GM12878 (cell line): ENCODE measurements around the gene HEXIM1. TPM values are rescaled to one million over a fixed set of nuclear protein-coding genes. Genes with fewer than 3 reads are reported as not detected.

ENCODE experiments used
- ATAC-seq: fragments of 200-7000 bp; cut with Tn5 transposase; 3 replicates; pipeline ENCODE4 v1.9.1; 2020; ENCODE audit warnings: mild to moderate bottlenecking, moderate library complexity
- BruUV-seq: library from RNA; stranded (reverse); fragments of 400-500 nt; replicated peaks from 2 replicates; lab custom pipeline; 2021; lab: Mats Ljungman, UMichigan
- CTCF ChIA-PET: fragments of 300-600 bp; sonication (Branson Sonifier 250); formaldehyde crosslinking; extraction: SDS; loops from one replicate; lab custom pipeline; 2021; ENCODE audit warnings: inconsistent platforms; lab: Yijun Ruan, JAX
- POLR2A ChIA-PET: fragments of 350-600 bp; formaldehyde crosslinking; extraction: SDS; loops from one replicate; lab custom pipeline; 2021; ENCODE audit warnings: inconsistent platforms; lab: Charles Lee
- RAD21 ChIA-PET: fragments of 300-600 bp; sonication (Branson Sonifier 250); formaldehyde crosslinking; loops from one replicate; lab custom pipeline; 2023; ENCODE audit warnings: antibody characterized with exemption; ENCODE audit not compliant: unreplicated experiment; lab: Charles Lee
- SMC1A ChIA-PET: fragments of 300-600 bp; sonication (Branson Sonifier 250); formaldehyde crosslinking; loops from one replicate; lab custom pipeline; 2023; ENCODE audit not compliant: unreplicated experiment, uncharacterized antibody; lab: Charles Lee
- DNase-seq: peaks from one replicate; pipeline ENCODE4 v3.0.0-alpha.2; 2011; ENCODE audit warnings: low read depth, low spot score
- FAIRE-seq: peaks from 3 replicates; lab custom pipeline; 2011; peaks lifted over from hg19 to GRCh38; lab: Jason Lieb, UNC
- H2AFZ ChIP-seq: 2 replicates; pipeline ENCODE4 v1.6.0; 2011; ENCODE audit warnings: low read depth, low read length, control low read depth; ENCODE audit not compliant: control insufficient read depth
- H3K27ac ChIP-seq: 2 replicates; pipeline ENCODE4 v1.5.1; 2011; ENCODE audit warnings: control low read depth; ENCODE audit not compliant: control insufficient read depth, insufficient read depth
- H3K27me3 ChIP-seq, 2 experiments: replicated peaks in 1 of 2; 2 replicates each; pipeline versions ENCODE4 v1.6.0 to v1.6.1; 2011; ENCODE audit warnings: low read length in 1 of 2; ENCODE audit not compliant: control insufficient read depth in 2 of 2, insufficient read depth in 2 of 2
- H3K36me3 ChIP-seq, 2 experiments: 2 replicates each; pipeline ENCODE4 v1.5.1; 2011; ENCODE audit warnings: low read length in 1 of 2; ENCODE audit not compliant: control insufficient read depth in 2 of 2, insufficient read depth in 2 of 2
- H3K4me1 ChIP-seq: 2 replicates; pipeline ENCODE4 v1.6.1; 2011; ENCODE audit warnings: mild to moderate bottlenecking, low read length, moderate library complexity, mixed read lengths; ENCODE audit not compliant: control insufficient read depth, insufficient read depth
- H3K4me2 ChIP-seq: 2 replicates; pipeline ENCODE4 v1.6.0; 2011; ENCODE audit warnings: control low read depth; ENCODE audit not compliant: control insufficient read depth, insufficient read depth
- H3K4me3 ChIP-seq: fragments of 200-600 bp; sonication (generic); 2 replicates; pipeline ENCODE4 v1.5.1; 2016
- H3K79me2 ChIP-seq: 2 replicates; pipeline ENCODE4 v1.6.0; 2011; ENCODE audit warnings: low read length; ENCODE audit not compliant: control insufficient read depth, insufficient read depth
- H3K9ac ChIP-seq: 2 replicates; pipeline ENCODE4 v1.8.0; 2011; ENCODE audit warnings: low read length, control low read depth, mixed read lengths; ENCODE audit not compliant: control insufficient read depth, insufficient read depth
- H3K9me3 ChIP-seq: replicated peaks from 3 replicates; pipeline ENCODE4 v1.5.1; 2011; ENCODE audit warnings: mild to moderate bottlenecking, low read length; ENCODE audit not compliant: control insufficient read depth, insufficient read depth
- H4K20me1 ChIP-seq: 2 replicates; pipeline ENCODE4 v1.6.0; 2011; ENCODE audit not compliant: control insufficient read depth, insufficient read depth
- ETV6 ChIP-seq, 2 experiments: fragments of 450-650 bp in 1 of 2; IDR thresholded peaks in 1 of 2; conservative IDR thresholded peaks in 1 of 2; 2 replicates each; pipeline ENCODE4 v1.6.1; 2014; ENCODE audit warnings: antibody characterized with exemption in 1 of 2, borderline replicate concordance in 1 of 2, low read depth in 1 of 2, mild to moderate bottlenecking in 1 of 2, moderate library complexity in 1 of 2
- GABPA ChIP-seq: IDR thresholded peaks from 2 replicates; pipeline ENCODE4 v1.6.1; 2014; ENCODE audit warnings: antibody characterized with exemption, low read depth, mild to moderate bottlenecking, inconsistent platforms
- KDM1A ChIP-seq: fragments of 200-600 bp; sonication (generic); IDR thresholded peaks from 2 replicates; pipeline ENCODE4 v1.6.1; 2016; ENCODE audit warnings: borderline replicate concordance
- NFIC ChIP-seq: IDR thresholded peaks from 2 replicates; pipeline ENCODE4 v1.6.1; 2012; ENCODE audit warnings: low read depth, mild to moderate bottlenecking, inconsistent platforms, low read length, moderate library complexity
- NR2C2 ChIP-seq: IDR thresholded peaks from 2 replicates; pipeline ENCODE4 v1.6.1; 2011; ENCODE audit warnings: borderline replicate concordance, low read depth; ENCODE audit not compliant: control insufficient read depth, insufficient read length
- SREBF1 ChIP-seq: IDR thresholded peaks from 2 replicates; pipeline ENCODE4 v1.6.1; 2012; ENCODE audit warnings: mild to moderate bottlenecking, low read length
- WGBS: methylation state at CpG from one replicate; pipeline ENCODE4 v1.1.6; 2016; ENCODE audit warnings: low lambda C conversion rate; ENCODE audit not compliant: insufficient replicate concordance, insufficient coverage; ENCODE audit errors: missing lambda C conversion rate; 5-methylcytosine and 5-hydroxymethylcytosine counted together
- in situ Hi-C: fragments of 300-500 bp; cut with MboI; formaldehyde crosslinking; loops from 9 replicates; pipeline ENCODE4 v1.14.3; 2018; ENCODE audit warnings: mixed read lengths
- intact Hi-C: fragments of 100-400 bp; cut with micrococcal nuclease; formaldehyde crosslinking; loops from one replicate; pipeline ENCODE4 v1.14.2; 2022; ENCODE audit not compliant: unreplicated experiment
- polyA plus RNA-seq, 11 experiments: library from polyadenylated mRNA; depleted of rRNA in 4 of 11; unstranded in 6 of 11; stranded (reverse) in 5 of 11; fragments of >200 nt; fragmentation: Nextera tagmentation in 4 of 11; fragmentation: Illumina TruSeq in 1 of 11; extraction: Ambion mirVana in 4 of 11; extraction: Trizol in 1 of 11; gene quantifications; 1 replicate in 1 of 11; 2 replicates in 10 of 11; pipeline versions ENCODE4 v1.2.1 to v1.2.3, GENCODE V29; 2011 to 2016; ENCODE audit warnings: inconsistent platforms in 2 of 11, missing spikeins in 2 of 11, low read depth in 1 of 11
- total RNA-seq, 4 experiments: library from RNA; depleted of rRNA in 3 of 4; stranded (reverse); fragments of >200 nt in 3 of 4; fragmentation: Illumina TruSeq in 1 of 4; extraction: Trizol in 1 of 4; gene quantifications; 2 replicates each; pipeline versions ENCODE4 v1.2.1 to v1.2.3, GENCODE V29; 2013 to 2021

The HEXIM1 gene
- total and polyA plus RNA-seq, 10 of the 15 experiments (the other 5 are each of a cell fraction or from before 2014, with no cell fraction given) = 1.9 to 24.1 (median 9.0) TPM

DNA sequence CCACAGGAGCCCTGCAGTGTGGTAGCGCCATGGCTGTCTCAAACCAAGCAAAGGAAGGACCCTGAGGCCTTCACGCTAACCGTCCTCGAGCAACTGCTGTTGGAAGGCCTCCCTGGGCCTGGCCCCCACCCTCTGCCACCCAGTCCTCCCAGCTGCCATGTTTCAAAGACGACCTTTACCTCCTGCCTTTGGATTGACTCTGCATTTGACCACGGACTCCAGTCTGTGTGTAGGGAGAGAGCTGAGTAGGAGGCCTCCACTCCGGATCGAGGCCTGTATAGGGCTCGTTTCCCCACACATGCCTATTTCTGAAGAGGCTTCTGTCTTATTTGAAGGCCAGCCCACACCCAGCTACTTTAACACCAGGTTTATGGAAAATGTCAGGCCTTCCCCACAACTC is 40.2 kb upstream of the HEXIM1 start:
- peaks cover 3% of the 10 kb centered on the region; the same call in 1 of the 2 replicates for H4K20me1 ChIP-seq
- no peaks in the 10 kb centered on the region for H3K27me3 ChIP-seq
- FAIRE-seq (no peak), DNase-seq (no peak), ATAC-seq (no peak)
- intact Hi-C loops (no loop called here), in situ Hi-C loops (loop anchor here (10.0 kb wide), 1 partner anchor 183 kb away; no protein-coding TSS in a partner anchor)
- no peaks in the 10 kb centered on the region for H3K9me3 ChIP-seq
- H3K4me1 ChIP-seq = peaks cover 11% of the 10 kb centered on the region; the same call in 1 of the 2 replicates
- no TSS peak for BruUV-seq
- ChIA-PET SMC1A (no interaction called here), CTCF (interaction anchor here (2.3 to 2.6 kb wide), 2 partner anchors 9 to 12 kb away, joined by 7 to 10 read pairs; no protein-coding TSS in a partner anchor), POLR2A (no interaction called here), RAD21 (interaction anchor here (0.6 kb wide), 1 partner anchor 332 kb away, joined by 3 read pairs; no protein-coding TSS in a partner anchor)
- peaks cover 37 to 45% of the 10 kb centered on the region in 2 experiments for H3K36me3 ChIP-seq
- 82% methylated on average over 9 of the region's 9 CpGs for WGBS
- no peaks in the 10 kb centered on the region for H3K79me2 ChIP-seq
- H3K27ac ChIP-seq = no peak overlapping the region
- H3K4me3 ChIP-seq = no peak overlapping the region
- H2AFZ ChIP-seq = no peak overlapping the region
- H3K9ac ChIP-seq = no peak overlapping the region
- TF ChIP-seq NFIC = no peak
- no peak for TF ChIP-seq GABPA
- TF ChIP-seq KDM1A = no peak
- TF ChIP-seq ETV6 (conservative IDR thresholded peaks at IDR 0.05 in 1 of 2, IDR thresholded peaks at IDR 0.05 in 1 of 2; ENCODE audit: borderline replicate concordance in 1 of 2, low read depth in 1 of 2) = no peak
- TF ChIP-seq NR2C2 = no peak
- TF ChIP-seq SREBF1 = no peak
- H3K4me2 ChIP-seq = no peak overlapping the region
